Mesodermal cell (in vitro differentiated cells): ENCODE results near the gene IL18RAP.

Source experiments
- H3K27ac ChIP-seq: 2 replicates; pipeline ENCODE4 v1.7.0; 2013; ENCODE audit warnings: mild to moderate bottlenecking, low read depth, low read length, moderate library complexity; ENCODE audit not compliant: severe bottlenecking
- H3K36me3 ChIP-seq: 2 replicates; pipeline ENCODE4 v1.7.1; 2013; ENCODE audit warnings: mild to moderate bottlenecking, low read length, moderate library complexity; ENCODE audit not compliant: control insufficient read depth, insufficient read depth
- H3K4me1 ChIP-seq: one replicate; pipeline ENCODE4 v1.7.1; 2013; ENCODE audit warnings: mild to moderate bottlenecking, low read length; ENCODE audit not compliant: insufficient read depth, control insufficient read depth, poor library complexity, severe bottlenecking
- H3K4me3 ChIP-seq: 2 replicates; pipeline ENCODE4 v1.7.0; 2013; ENCODE audit warnings: low read length, control low read depth, mild to moderate bottlenecking; ENCODE audit not compliant: insufficient read depth, poor library complexity, severe bottlenecking; ENCODE audit errors: extremely low read depth
- H3K9me3 ChIP-seq: 2 replicates; pipeline ENCODE4 v1.7.1; 2013; ENCODE audit warnings: mild to moderate bottlenecking, low read length, moderate library complexity; ENCODE audit not compliant: control insufficient read depth
- WGBS, 2 experiments: methylation state at CpG; one replicate each; pipeline ENCODE4 v1.1.5; 2013; ENCODE audit warnings: missing lambda C conversion rate in 2 of 2; ENCODE audit not compliant: insufficient coverage in 2 of 2; 5-methylcytosine and 5-hydroxymethylcytosine counted together

The IL18RAP gene

GRCh38 chr2:102455061-102455670 lies 32.2 kb downstream of the IL18RAP start:
- H3K4me1 ChIP-seq, result no peaks in the 10 kb centered on the region
- H3K4me3 ChIP-seq, result no peak overlapping the region
- no peak overlapping the region for H3K27ac ChIP-seq
- H3K9me3 ChIP-seq, result no peaks in the 10 kb centered on the region
- no peaks in the 10 kb centered on the region for H3K36me3 ChIP-seq
- no CpG with 5 or more reads among the region's 2 CpGs for WGBS, 2 experiments

DNA sequence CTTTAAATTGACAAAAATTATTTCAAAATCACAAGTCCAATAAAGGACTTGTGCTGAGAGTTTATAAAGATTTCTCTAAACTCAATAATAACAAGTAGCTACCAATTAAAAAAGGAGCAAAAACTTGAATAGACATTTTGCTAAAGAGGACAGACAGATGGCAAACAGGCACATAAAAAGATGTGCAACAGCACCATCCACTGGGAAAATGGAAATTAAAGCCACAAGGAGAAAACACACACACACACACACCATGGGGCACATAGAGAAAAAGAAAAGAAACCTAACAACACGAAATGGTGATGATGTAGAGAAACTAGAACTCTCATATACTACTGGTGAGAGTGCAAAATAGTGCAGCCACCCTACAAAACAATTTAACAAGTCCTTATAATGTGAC lies 37.5 kb downstream of the IL18RAP start:
- no peaks in the 10 kb centered on the region for H3K4me1 ChIP-seq
- H3K27ac ChIP-seq, result no peak overlapping the region
- WGBS, 2 experiments, result no CpG with 5 or more reads among the region's 1 CpG
- no peak overlapping the region for H3K4me3 ChIP-seq
- H3K36me3 ChIP-seq, result no peaks in the 10 kb centered on the region
- no peaks in the 10 kb centered on the region for H3K9me3 ChIP-seq

DNA sequence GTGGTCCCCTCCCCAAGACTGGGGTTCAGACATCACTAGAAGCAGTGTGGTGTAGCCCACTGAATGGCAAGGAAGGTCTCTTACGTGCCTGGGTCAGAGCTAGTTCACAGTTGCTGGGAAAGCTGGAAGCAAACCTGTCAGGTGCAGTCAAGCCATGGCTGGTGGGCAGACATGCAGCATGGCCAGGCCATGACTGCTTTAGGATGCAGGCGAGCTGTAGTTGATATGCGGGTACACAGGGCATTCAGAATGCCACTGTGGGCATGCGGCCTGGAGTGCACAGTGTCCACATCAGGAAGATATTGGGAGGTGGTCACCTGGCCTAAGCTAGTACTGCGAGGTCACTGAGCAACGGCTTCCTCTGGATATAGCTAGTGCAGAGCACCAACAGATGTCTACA lies 38.2 kb downstream of the IL18RAP start:
- H3K27ac ChIP-seq, result no peak overlapping the region
- 88 to 89% methylated on average over 4 to 5 of the region's 6 CpGs for WGBS, 2 experiments
- no peaks in the 10 kb centered on the region for H3K4me1 ChIP-seq
- H3K4me3 ChIP-seq, result no peak overlapping the region
- H3K9me3 ChIP-seq, result no peaks in the 10 kb centered on the region
- no peaks in the 10 kb centered on the region for H3K36me3 ChIP-seq

DNA sequence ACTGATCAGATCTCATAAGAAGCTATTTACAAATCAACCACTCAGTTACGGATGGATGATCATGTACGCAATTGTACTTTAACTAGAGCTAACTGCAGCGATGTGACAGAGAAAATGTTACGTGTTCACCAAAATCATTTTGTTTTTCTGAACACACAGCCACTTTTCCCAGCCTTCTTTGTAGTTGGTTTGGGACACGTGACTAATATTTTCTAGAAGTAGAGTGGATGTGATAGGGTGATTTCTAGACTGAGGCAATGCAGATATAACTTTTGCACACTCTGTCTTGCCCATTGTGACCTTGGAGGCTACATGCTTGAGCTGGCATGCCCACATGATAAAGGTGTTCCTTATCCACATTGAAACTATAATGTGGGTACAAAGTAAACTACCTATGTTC lies 40.2 kb downstream of the IL18RAP start:
- H3K4me3 ChIP-seq, result no peak overlapping the region
- H3K36me3 ChIP-seq, result no peaks in the 10 kb centered on the region
- H3K9me3 ChIP-seq, result no peaks in the 10 kb centered on the region
- 86 to 93% methylated on average over 3 to 4 of the region's 5 CpGs for WGBS, 2 experiments
- no peaks in the 10 kb centered on the region for H3K4me1 ChIP-seq
- H3K27ac ChIP-seq, result no peak overlapping the region

GRCh38 chr2:102470168-102470567 lies 47.2 kb downstream of the IL18RAP start:
- Histone ChIP-seq H3K27ac (no peak overlapping the region), H3K4me1 (no peaks in the 10 kb centered on the region), H3K36me3 (no peaks in the 10 kb centered on the region), H3K4me3 (no peak overlapping the region), H3K9me3 (no peaks in the 10 kb centered on the region)
- 60 to 75% methylated on average over 1 of the region's 1 CpG for WGBS, 2 experiments

DNA sequence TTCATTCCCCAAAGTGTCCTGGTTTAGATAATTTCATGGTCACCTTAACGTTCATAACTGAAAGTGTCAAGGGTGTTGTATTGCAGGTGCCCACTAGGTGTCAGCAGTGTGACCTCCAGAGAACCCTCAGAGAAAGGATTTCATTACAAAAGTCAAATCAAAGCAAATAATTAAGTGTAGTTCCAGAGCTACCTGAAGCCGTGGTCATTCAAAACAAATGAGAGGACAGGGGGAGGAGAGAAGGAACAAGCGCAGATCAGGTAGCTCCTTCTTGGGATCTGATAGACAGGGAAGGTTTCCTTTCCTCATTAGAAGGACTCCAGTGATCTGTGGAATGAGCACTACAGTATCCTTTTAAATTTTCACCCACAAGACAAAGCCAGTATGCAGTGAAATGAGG lies 50.1 kb downstream of the IL18RAP start, which contains the start of gene SLC9A4:
Gene SLC9A4 (plus strand): TSS at position 207 of the 400 bp plus-strand sequence. CDS start 534 bp downstream, outside the sequence.
- Histone ChIP-seq H3K9me3 (no peaks in the 10 kb centered on the region), H3K27ac (no peak within 1 kb of the TSS), H3K36me3 (no peaks in the 10 kb centered on the region), H3K4me3 (no peak within 1 kb of the TSS), H3K4me1 (no peaks in the 10 kb centered on the region)
- 39 to 40% methylated on average over 1 to 2 of the region's 3 CpGs for WGBS, 2 experiments

DNA sequence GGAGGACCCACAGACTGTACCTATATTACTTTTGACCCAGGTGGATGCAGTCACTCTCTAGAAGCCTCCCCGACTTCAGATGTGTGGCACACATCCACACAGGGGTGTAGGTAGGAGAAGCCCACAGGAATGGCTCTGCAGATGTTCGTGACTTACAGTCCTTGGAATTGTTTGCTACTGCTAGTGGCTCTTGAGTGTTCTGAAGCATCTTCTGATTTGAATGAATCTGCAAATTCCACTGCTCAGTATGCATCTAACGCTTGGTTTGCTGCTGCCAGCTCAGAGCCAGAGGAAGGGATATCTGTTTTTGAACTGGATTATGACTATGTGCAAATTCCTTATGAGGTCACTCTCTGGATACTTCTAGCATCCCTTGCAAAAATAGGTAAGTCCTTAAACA lies 50.7 kb downstream of the IL18RAP start:
- Histone ChIP-seq H3K36me3 (no peaks in the 10 kb centered on the region), H3K9me3 (no peaks in the 10 kb centered on the region), H3K27ac (no peak overlapping the region), H3K4me3 (no peak overlapping the region), H3K4me1 (no peaks in the 10 kb centered on the region)
- WGBS, 2 experiments, result 83 to 100% methylated on average over 2 to 3 of the region's 3 CpGs

DNA sequence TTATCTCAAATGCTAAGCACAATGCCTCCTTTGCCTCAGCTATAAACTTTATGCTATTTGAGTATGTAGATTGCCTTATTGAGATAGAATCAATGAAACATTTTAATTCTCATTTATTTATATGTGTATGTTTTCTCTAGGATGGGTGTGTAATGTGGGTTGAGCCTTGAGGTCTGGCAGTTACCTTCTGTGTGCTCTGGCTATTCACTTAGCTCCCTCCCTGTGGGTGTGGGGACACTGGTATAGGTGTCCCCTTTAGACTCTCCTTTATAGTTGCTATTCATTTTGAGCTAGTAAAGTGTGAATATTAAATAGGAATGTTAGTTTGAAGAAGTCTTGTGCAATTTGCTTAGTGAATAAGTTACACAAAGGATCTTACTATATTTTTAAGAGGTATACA lies 51.8 kb downstream of the IL18RAP start:
- Histone ChIP-seq H3K27ac (no peak overlapping the region), H3K4me1 (no peaks in the 10 kb centered on the region), H3K4me3 (no peak overlapping the region), H3K9me3 (no peaks in the 10 kb centered on the region), H3K36me3 (no peaks in the 10 kb centered on the region)

DNA sequence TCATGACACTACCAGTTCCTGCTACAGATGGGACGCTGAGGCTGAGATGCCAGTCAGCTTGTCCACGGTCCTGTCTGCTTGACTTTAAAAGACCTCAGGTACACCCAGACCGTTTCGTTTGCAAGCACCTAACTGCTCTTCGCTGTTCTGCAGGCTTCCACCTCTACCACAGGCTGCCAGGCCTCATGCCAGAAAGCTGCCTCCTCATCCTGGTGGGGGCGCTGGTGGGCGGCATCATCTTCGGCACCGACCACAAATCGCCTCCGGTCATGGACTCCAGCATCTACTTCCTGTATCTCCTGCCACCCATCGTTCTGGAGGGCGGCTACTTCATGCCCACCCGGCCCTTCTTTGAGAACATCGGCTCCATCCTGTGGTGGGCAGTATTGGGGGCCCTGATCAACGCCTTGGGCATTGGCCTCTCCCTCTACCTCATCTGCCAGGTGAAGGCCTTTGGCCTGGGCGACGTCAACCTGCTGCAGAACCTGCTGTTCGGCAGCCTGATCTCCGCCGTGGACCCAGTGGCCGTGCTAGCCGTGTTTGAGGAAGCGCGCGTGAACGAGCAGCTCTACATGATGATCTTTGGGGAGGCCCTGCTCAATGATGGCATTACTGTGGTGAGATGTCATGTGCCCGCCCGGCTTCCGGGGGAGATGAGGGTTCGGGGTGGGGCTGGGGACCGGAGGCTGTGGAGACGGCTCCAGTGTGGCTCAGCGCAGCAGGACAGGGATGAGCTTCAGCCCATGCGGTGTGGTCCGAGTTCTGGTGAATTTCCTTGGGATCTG lies 55.9 kb downstream of the IL18RAP start:
- Histone ChIP-seq H3K4me1 (no peaks in the 10 kb centered on the region), H3K27ac (no peak overlapping the region), H3K36me3 (no peaks in the 10 kb centered on the region), H3K9me3 (no peaks in the 10 kb centered on the region), H3K4me3 (no peak overlapping the region)
- WGBS, 2 experiments, result 94 to 97% methylated on average over 34 to 35 of the region's 36 CpGs

- WGBS, 2 experiments, result 89 to 92% methylated on average over 4 to 6 of the region's 11 CpGs
- Histone ChIP-seq H3K36me3 (no peaks in the 10 kb centered on the region), H3K4me1 (no peaks in the 10 kb centered on the region), H3K9me3 (no peaks in the 10 kb centered on the region), H3K27ac (no peak overlapping the region), H3K4me3 (no peak overlapping the region)
Measured at GRCh38 chr2:102480285-102481195, 57.6 kb downstream of the IL18RAP start.
